Measurements from ENCODE around the gene SHLD2. TPM values are rescaled to one million over a fixed set of nuclear protein-coding genes. Genes with fewer than 3 reads are reported as not detected.
"Not testable (repeated sequence)": the region's sequence is repeated elsewhere in the genome, so short reads cannot be mapped to it uniquely, and the experiment has no call there.

SHLD2 gene
- total and polyA plus RNA-seq, 2 of the 4 experiments (the other 2 are of a cell fraction) = 10.6 to 19.9 TPM

GRCh38 chr10:87170705-87171104 is 75.7 kb downstream of the SHLD2 start:
- H3K4ac ChIP-seq (ENCODE audit: low read depth, low read length); H2BK120ac ChIP-seq (ENCODE audit: low read depth, low read length); BruUV-seq (replicated peaks); H3K4me2 ChIP-seq (ENCODE audit: low read depth, low read length); H3K27ac ChIP-seq (ENCODE audit: insufficient read depth, low read length); H4K91ac ChIP-seq (ENCODE audit: insufficient read depth, low read depth, low read length); H2BK5ac ChIP-seq (ENCODE audit: low read depth, low read length, poor library complexity, severe bottlenecking); H3K14ac ChIP-seq (replicated peaks; ENCODE audit: low read depth, low read length); H3K36me3 ChIP-seq (ENCODE audit: control insufficient read depth, insufficient read depth, low read length); H2AK9ac ChIP-seq (replicated peaks; ENCODE audit: low read depth, low read length, poor library complexity); H2BK15ac ChIP-seq (ENCODE audit: low read depth, low read length); H3K9ac ChIP-seq (ENCODE audit: low read depth, low read length); H3K4me1 ChIP-seq (ENCODE audit: control insufficient read depth, insufficient read depth, low read length); in situ Hi-C loops (cut with MboI; ENCODE audit: low sequenced_read_pairs); dilution Hi-C loops (cut with HindIII; ENCODE audit: low sequenced_read_pairs, unreplicated experiment); H3K9me1 ChIP-seq (ENCODE audit: insufficient read depth, low read length); H2BK20ac ChIP-seq (ENCODE audit: low read depth, low read length); H3K27me3 ChIP-seq (ENCODE audit: control insufficient read depth, insufficient read depth, low read length); H4K8ac ChIP-seq (ENCODE audit: low read depth in 2 of 2, low read length in 2 of 2); H2AFZ ChIP-seq (replicated peaks; ENCODE audit: low read length, poor library complexity); H4K5ac ChIP-seq (ENCODE audit: low read depth, low read length); intact Hi-C loops (cut with micrococcal nuclease); H3K56ac ChIP-seq (ENCODE audit: extremely low read depth, insufficient read depth, low read length); H2AK5ac ChIP-seq (ENCODE audit: low read depth, low read length); H3K9me3 ChIP-seq (ENCODE audit: control insufficient read depth, insufficient read depth, low read length); H4K20me1 ChIP-seq (ENCODE audit: insufficient read depth, low read length); POLR2A ChIA-PET (ENCODE audit: unreplicated experiment); H3K79me1 ChIP-seq (ENCODE audit: low read depth in 1 of 2, low read length in 2 of 2); H3K18ac ChIP-seq (ENCODE audit: low read depth, low read length); H3K4me3 ChIP-seq (ENCODE audit: insufficient read depth, low read depth, low read length); DNase-seq; CTCF ChIA-PET; ATAC-seq (ENCODE audit: low read depth); H3K23ac ChIP-seq (ENCODE audit: low read depth, low read length): not testable (repeated sequence)
- no CpG with 5 or more reads among the region's 4 CpGs for WGBS, 2 experiments (ENCODE audit: extremely low coverage in 2 of 2, insufficient read length in 1 of 2)

GRCh38 chr10:87171670-87172069 is 76.7 kb downstream of the SHLD2 start:
- intact Hi-C loops (cut with micrococcal nuclease); CTCF ChIA-PET; H3K4me3 ChIP-seq (ENCODE audit: insufficient read depth, low read depth, low read length); H4K8ac ChIP-seq (ENCODE audit: low read depth in 2 of 2, low read length in 2 of 2); H3K27me3 ChIP-seq (ENCODE audit: control insufficient read depth, insufficient read depth, low read length); H3K56ac ChIP-seq (ENCODE audit: extremely low read depth, insufficient read depth, low read length); H2BK5ac ChIP-seq (ENCODE audit: low read depth, low read length, poor library complexity, severe bottlenecking); DNase-seq; H2BK20ac ChIP-seq (ENCODE audit: low read depth, low read length); H3K79me1 ChIP-seq (ENCODE audit: low read depth in 1 of 2, low read length in 2 of 2); H3K14ac ChIP-seq (replicated peaks; ENCODE audit: low read depth, low read length); H3K9me1 ChIP-seq (ENCODE audit: insufficient read depth, low read length); H3K18ac ChIP-seq (ENCODE audit: low read depth, low read length); H3K4ac ChIP-seq (ENCODE audit: low read depth, low read length); H3K4me2 ChIP-seq (ENCODE audit: low read depth, low read length); H2BK120ac ChIP-seq (ENCODE audit: low read depth, low read length); H3K27ac ChIP-seq (ENCODE audit: insufficient read depth, low read length); H3K9me3 ChIP-seq (ENCODE audit: control insufficient read depth, insufficient read depth, low read length); H3K9ac ChIP-seq (ENCODE audit: low read depth, low read length); in situ Hi-C loops (cut with MboI; ENCODE audit: low sequenced_read_pairs); dilution Hi-C loops (cut with HindIII; ENCODE audit: low sequenced_read_pairs, unreplicated experiment); BruUV-seq (replicated peaks); POLR2A ChIA-PET (ENCODE audit: unreplicated experiment); H4K5ac ChIP-seq (ENCODE audit: low read depth, low read length); H2AFZ ChIP-seq (replicated peaks; ENCODE audit: low read length, poor library complexity); H3K4me1 ChIP-seq (ENCODE audit: control insufficient read depth, insufficient read depth, low read length); H3K36me3 ChIP-seq (ENCODE audit: control insufficient read depth, insufficient read depth, low read length); H2AK5ac ChIP-seq (ENCODE audit: low read depth, low read length); H2AK9ac ChIP-seq (replicated peaks; ENCODE audit: low read depth, low read length, poor library complexity); H4K20me1 ChIP-seq (ENCODE audit: insufficient read depth, low read length); H2BK15ac ChIP-seq (ENCODE audit: low read depth, low read length); H4K91ac ChIP-seq (ENCODE audit: insufficient read depth, low read depth, low read length); H3K23ac ChIP-seq (ENCODE audit: low read depth, low read length); ATAC-seq (ENCODE audit: low read depth): not testable (repeated sequence)
- WGBS, 2 experiments (ENCODE audit: extremely low coverage in 2 of 2, insufficient read length in 1 of 2) = no CpG with 5 or more reads among the region's 1 CpG
